SK-N-SH treated with all-trans-retinoic acid at 6 μM for 48 hours (cell line): ENCODE measurements around the gene CBLL1.

Source experiments
- ATAC-seq: fragments of 200-7000 bp; cut with Tn5 transposase; 3 replicates; pipeline ENCODE4 v1.9.1; 2020; ENCODE audit warnings: mild to moderate bottlenecking, moderate library complexity
- ARNTL ChIP-seq: fragments of 450-650 bp; formaldehyde crosslinking; IDR thresholded peaks from 2 replicates; pipeline ENCODE4 v1.5.0; 2020; ENCODE audit warnings: low read depth, mild to moderate bottlenecking, moderate library complexity, borderline replicate concordance
- BACH2 ChIP-seq: fragments of 250-450 bp; sonication (Bioruptor Pico); IDR thresholded peaks from 2 replicates; pipeline ENCODE4 v1.9.0; 2021; ENCODE audit warnings: mild to moderate bottlenecking, borderline replicate concordance
- CSDC2 ChIP-seq: fragments of 250-450 bp; sonication (Bioruptor Pico); IDR thresholded peaks from 2 replicates; pipeline ENCODE4 v1.5.0; 2020; ENCODE audit warnings: mild to moderate bottlenecking, moderate library complexity
- ESRRG ChIP-seq: fragments of 250-450 bp; sonication (Bioruptor Pico); IDR thresholded peaks from 2 replicates; pipeline ENCODE4 v1.6.1; 2021; ENCODE audit warnings: mild to moderate bottlenecking
- GLIS3 ChIP-seq: fragments of 250-450 bp; sonication (Bioruptor Pico); IDR thresholded peaks from 2 replicates; pipeline ENCODE4 v1.5.0; 2020; ENCODE audit warnings: mild to moderate bottlenecking, moderate library complexity
- ISL1 ChIP-seq: fragments of 250-450 bp; sonication (Bioruptor Pico); IDR thresholded peaks from 2 replicates; pipeline ENCODE4 v2.1.2; 2022; ENCODE audit warnings: mild to moderate bottlenecking, moderate library complexity
- OSR1 ChIP-seq: fragments of 250-450 bp; sonication (Bioruptor Pico); IDR thresholded peaks from 2 replicates; pipeline ENCODE4 v1.8.0; 2022; ENCODE audit warnings: moderate library complexity, mild to moderate bottlenecking, inconsistent platforms
- PPARA ChIP-seq: fragments of 250-450 bp; sonication (Bioruptor Pico); IDR thresholded peaks from 2 replicates; pipeline ENCODE4 v1.5.0; 2020; ENCODE audit warnings: mild to moderate bottlenecking, borderline replicate concordance
- RARB ChIP-seq: fragments of 250-450 bp; sonication (Bioruptor Pico); IDR thresholded peaks from 2 replicates; pipeline ENCODE4 v1.8.0; 2021; ENCODE audit warnings: mild to moderate bottlenecking, moderate library complexity
- SNAI2 ChIP-seq: fragments of 250-450 bp; sonication (Bioruptor Pico); IDR thresholded peaks from 2 replicates; pipeline ENCODE4 v1.5.0; 2020; ENCODE audit warnings: mild to moderate bottlenecking, moderate library complexity
- TCF4 ChIP-seq: fragments of 250-450 bp; sonication (Bioruptor Pico); IDR thresholded peaks from 2 replicates; pipeline ENCODE4 v1.8.0; 2021; ENCODE audit warnings: mild to moderate bottlenecking, moderate library complexity, borderline replicate concordance
- TOX ChIP-seq: fragments of 250-450 bp; sonication (Bioruptor Pico); IDR thresholded peaks from 2 replicates; pipeline ENCODE4 v1.8.0; 2021; ENCODE audit warnings: mild to moderate bottlenecking, moderate library complexity, borderline replicate concordance
- ZC3H10 ChIP-seq: fragments of 250-450 bp; sonication (Bioruptor Pico); IDR thresholded peaks from 2 replicates; pipeline ENCODE4 v1.5.1; 2021; ENCODE audit warnings: mild to moderate bottlenecking, moderate library complexity
- ZFP3 ChIP-seq: fragments of 250-450 bp; sonication (Bioruptor Pico); IDR thresholded peaks from 2 replicates; pipeline ENCODE4 v1.5.0; 2020; ENCODE audit warnings: mild to moderate bottlenecking, moderate library complexity
- ZFP30 ChIP-seq: fragments of 450-650 bp; formaldehyde crosslinking; IDR thresholded peaks from 2 replicates; pipeline ENCODE4 v1.5.0; 2022; ENCODE audit warnings: mild to moderate bottlenecking, moderate library complexity
- ZNF565 ChIP-seq: fragments of 450-650 bp; formaldehyde crosslinking; conservative IDR thresholded peaks from 2 replicates; pipeline ENCODE4 v1.5.0; 2020; ENCODE audit warnings: low read depth, mild to moderate bottlenecking, moderate library complexity
- ZNF70 ChIP-seq: fragments of 450-650 bp; formaldehyde crosslinking; IDR thresholded peaks from 2 replicates; pipeline ENCODE4 v1.5.0; 2020; ENCODE audit warnings: mild to moderate bottlenecking, moderate library complexity
- ZNF8 ChIP-seq: fragments of 450-650 bp; formaldehyde crosslinking; IDR thresholded peaks from 2 replicates; pipeline ENCODE4 v1.5.0; 2020; ENCODE audit warnings: mild to moderate bottlenecking, moderate library complexity
- TF ChIP-seq, protein P1 (sequence below): fragments of 250-450 bp; sonication (Bioruptor Pico); IDR thresholded peaks from 2 replicates; pipeline ENCODE4 v1.5.0; 2020; ENCODE audit warnings: mild to moderate bottlenecking, moderate library complexity
- TF ChIP-seq, protein P2 (sequence below): fragments of 250-450 bp; sonication (Bioruptor Pico); IDR thresholded peaks from 2 replicates; pipeline ENCODE4 v1.8.0; 2020; ENCODE audit warnings: mild to moderate bottlenecking, moderate library complexity, borderline replicate concordance
- TF ChIP-seq, protein P3 (sequence below): fragments of 250-450 bp; sonication (Bioruptor Pico); IDR thresholded peaks from 2 replicates; pipeline ENCODE4 v1.8.0; 2021; ENCODE audit warnings: low read depth, mild to moderate bottlenecking, moderate library complexity, borderline replicate concordance
- TF ChIP-seq, protein P4 (sequence below): fragments of 250-450 bp; sonication (Bioruptor Pico); IDR thresholded peaks from 2 replicates; pipeline ENCODE4 v1.5.1; 2020; ENCODE audit warnings: low read depth, mild to moderate bottlenecking, moderate library complexity

Gene CBLL1

DNA sequence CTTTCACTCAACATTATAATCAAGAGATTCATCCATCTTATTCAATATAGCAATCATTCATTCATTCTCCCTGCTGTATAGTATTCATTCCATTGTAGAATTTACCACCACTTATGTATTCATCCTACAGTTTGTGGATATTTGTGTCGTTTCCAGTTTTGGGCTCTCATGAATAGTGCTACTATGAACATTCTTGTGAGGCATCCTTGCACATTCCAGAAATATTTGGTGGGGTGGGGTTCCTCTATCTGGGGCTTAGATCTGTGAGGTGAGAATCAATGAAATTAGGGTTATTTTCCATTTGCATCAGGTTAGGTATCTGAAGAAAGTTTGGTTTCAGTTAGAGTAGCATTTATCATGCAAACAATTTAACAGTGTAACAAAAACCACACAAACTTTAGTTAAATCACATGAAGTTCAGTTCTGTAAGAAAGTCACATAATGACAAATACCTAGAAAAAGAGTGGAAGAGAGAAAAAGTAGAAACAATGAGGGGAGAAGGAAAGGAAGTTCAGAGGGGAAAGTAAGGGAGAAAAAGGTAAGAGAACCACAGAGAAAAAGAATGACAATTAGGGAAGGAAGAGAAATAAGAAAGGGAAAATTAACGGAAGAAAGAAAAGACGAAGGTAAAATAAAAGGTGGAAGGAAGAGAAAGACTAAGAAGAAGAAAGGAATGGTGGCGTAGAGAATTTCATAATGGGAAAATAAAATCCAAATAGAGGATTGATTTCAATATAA, 25.3 kb upstream of the CBLL1 start:
- no peak for ATAC-seq
- TF ChIP-seq BACH2 (CRISPR knock-in tag) (no peak), ZNF8 (CRISPR knock-in tag) (no peak), ZC3H10 (CRISPR knock-in tag) (no peak), ISL1 (no peak), CSDC2 (CRISPR knock-in tag) (no peak), ZFP3 (CRISPR knock-in tag) (no peak), GLIS3 (CRISPR knock-in tag) (no peak)
- TF ChIP-seq, protein P1, sequence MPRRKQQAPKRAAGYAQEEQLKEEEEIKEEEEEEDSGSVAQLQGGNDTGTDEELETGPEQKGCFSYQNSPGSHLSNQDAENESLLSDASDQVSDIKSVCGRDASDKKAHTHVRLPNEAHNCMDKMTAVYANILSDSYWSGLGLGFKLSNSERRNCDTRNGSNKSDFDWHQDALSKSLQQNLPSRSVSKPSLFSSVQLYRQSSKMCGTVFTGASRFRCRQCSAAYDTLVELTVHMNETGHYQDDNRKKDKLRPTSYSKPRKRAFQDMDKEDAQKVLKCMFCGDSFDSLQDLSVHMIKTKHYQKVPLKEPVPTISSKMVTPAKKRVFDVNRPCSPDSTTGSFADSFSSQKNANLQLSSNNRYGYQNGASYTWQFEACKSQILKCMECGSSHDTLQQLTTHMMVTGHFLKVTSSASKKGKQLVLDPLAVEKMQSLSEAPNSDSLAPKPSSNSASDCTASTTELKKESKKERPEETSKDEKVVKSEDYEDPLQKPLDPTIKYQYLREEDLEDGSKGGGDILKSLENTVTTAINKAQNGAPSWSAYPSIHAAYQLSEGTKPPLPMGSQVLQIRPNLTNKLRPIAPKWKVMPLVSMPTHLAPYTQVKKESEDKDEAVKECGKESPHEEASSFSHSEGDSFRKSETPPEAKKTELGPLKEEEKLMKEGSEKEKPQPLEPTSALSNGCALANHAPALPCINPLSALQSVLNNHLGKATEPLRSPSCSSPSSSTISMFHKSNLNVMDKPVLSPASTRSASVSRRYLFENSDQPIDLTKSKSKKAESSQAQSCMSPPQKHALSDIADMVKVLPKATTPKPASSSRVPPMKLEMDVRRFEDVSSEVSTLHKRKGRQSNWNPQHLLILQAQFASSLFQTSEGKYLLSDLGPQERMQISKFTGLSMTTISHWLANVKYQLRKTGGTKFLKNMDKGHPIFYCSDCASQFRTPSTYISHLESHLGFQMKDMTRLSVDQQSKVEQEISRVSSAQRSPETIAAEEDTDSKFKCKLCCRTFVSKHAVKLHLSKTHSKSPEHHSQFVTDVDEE = no peak

DNA sequence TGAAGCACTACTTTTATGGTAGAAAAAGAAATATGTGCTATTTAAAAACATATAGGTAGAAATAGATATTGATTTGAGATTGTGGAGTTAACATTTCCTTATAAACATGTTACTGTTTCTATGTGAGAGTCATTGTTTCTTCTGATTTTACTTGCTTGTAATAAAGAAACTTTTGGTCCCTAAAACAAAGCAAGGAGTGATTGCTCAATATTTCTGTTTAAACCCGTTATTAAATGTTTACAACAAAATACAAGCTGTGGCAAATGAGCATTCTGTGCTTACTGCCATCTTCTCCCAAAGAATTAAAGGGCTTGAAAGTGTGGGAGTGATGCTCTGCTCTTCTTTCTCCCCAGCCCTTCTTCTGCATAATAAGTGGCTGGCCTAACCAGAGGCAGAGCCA, 22.7 kb upstream of the CBLL1 start:
- no peak for ATAC-seq
- TF ChIP-seq ARNTL (no peak), ZNF70 (no peak), ESRRG (no peak), OSR1 (CRISPR knock-in tag) (no peak), ZFP30 (CRISPR knock-in tag) (no peak), PPARA (CRISPR knock-in tag) (no peak), CSDC2 (CRISPR knock-in tag) (no peak), ZNF565 (CRISPR knock-in tag) (no peak), TOX (CRISPR knock-in tag) (no peak), SNAI2 (no peak)
- TF ChIP-seq, protein P1 = no peak
- TF ChIP-seq, protein P2, sequence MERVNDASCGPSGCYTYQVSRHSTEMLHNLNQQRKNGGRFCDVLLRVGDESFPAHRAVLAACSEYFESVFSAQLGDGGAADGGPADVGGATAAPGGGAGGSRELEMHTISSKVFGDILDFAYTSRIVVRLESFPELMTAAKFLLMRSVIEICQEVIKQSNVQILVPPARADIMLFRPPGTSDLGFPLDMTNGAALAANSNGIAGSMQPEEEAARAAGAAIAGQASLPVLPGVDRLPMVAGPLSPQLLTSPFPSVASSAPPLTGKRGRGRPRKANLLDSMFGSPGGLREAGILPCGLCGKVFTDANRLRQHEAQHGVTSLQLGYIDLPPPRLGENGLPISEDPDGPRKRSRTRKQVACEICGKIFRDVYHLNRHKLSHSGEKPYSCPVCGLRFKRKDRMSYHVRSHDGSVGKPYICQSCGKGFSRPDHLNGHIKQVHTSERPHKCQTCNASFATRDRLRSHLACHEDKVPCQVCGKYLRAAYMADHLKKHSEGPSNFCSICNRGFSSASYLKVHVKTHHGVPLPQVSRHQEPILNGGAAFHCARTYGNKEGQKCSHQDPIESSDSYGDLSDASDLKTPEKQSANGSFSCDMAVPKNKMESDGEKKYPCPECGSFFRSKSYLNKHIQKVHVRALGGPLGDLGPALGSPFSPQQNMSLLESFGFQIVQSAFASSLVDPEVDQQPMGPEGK (CRISPR knock-in tag) = no peak
- TF ChIP-seq, protein P3, sequence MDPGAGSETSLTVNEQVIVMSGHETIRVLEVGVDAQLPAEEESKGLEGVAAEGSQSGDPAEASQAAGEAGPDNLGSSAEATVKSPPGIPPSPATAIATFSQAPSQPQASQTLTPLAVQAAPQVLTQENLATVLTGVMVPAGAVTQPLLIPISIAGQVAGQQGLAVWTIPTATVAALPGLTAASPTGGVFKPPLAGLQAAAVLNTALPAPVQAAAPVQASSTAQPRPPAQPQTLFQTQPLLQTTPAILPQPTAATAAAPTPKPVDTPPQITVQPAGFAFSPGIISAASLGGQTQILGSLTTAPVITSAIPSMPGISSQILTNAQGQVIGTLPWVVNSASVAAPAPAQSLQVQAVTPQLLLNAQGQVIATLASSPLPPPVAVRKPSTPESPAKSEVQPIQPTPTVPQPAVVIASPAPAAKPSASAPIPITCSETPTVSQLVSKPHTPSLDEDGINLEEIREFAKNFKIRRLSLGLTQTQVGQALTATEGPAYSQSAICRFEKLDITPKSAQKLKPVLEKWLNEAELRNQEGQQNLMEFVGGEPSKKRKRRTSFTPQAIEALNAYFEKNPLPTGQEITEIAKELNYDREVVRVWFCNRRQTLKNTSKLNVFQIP (CRISPR knock-in tag) = no peak
- TF ChIP-seq, all 23 proteins: peak for 0

DNA sequence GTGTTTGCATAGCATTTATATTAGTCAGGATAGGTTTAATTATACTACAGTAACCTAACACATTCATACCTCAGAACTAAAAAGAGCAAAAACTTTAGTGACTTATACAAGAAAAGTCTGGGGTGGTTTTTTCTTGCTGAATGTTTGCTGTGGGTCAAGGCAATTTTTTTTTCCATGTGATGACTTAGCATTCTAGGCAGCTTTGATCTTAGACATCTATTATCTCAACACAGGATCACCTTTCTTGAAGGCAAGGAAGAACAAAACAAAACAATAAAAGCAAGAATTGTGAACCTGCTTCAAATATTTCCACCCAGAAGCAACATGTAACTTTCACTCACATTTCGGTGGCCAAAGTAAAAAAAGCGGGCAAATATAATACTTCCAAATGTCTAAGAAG, 20.7 kb upstream of the CBLL1 start:
- no peak for ATAC-seq
- TF ChIP-seq BACH2 (CRISPR knock-in tag) = no peak
- TF ChIP-seq TCF4 = no peak
- TF ChIP-seq, protein P2 (CRISPR knock-in tag) = no peak
- no peak for TF ChIP-seq ZFP3 (CRISPR knock-in tag)
- no peak for TF ChIP-seq ZFP30 (CRISPR knock-in tag)
- TF ChIP-seq ESRRG = no peak
- no peak for TF ChIP-seq SNAI2
- TF ChIP-seq, protein P4, sequence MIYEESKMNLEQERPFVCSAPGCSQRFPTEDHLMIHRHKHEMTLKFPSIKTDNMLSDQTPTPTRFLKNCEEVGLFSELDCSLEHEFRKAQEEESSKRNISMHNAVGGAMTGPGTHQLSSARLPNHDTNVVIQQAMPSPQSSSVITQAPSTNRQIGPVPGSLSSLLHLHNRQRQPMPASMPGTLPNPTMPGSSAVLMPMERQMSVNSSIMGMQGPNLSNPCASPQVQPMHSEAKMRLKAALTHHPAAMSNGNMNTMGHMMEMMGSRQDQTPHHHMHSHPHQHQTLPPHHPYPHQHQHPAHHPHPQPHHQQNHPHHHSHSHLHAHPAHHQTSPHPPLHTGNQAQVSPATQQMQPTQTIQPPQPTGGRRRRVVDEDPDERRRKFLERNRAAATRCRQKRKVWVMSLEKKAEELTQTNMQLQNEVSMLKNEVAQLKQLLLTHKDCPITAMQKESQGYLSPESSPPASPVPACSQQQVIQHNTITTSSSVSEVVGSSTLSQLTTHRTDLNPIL (CRISPR knock-in tag) = no peak
- no peak for TF ChIP-seq RARB
- TF ChIP-seq ZNF8 (CRISPR knock-in tag) = no peak
- no peak for TF ChIP-seq ISL1
- no peak for TF ChIP-seq ZNF565 (CRISPR knock-in tag)
- TF ChIP-seq, protein P3 (CRISPR knock-in tag) = no peak
